HG03460 (cell line): ENCODE measurements around the gene UTS2R.

Experiments used
- ATAC-seq: cut with Tn5 transposase; IDR thresholded peaks from one replicate; pipeline ENCODE4 v1.9.1; 2021; ENCODE audit not compliant: unreplicated experiment

Gene UTS2R

DNA sequence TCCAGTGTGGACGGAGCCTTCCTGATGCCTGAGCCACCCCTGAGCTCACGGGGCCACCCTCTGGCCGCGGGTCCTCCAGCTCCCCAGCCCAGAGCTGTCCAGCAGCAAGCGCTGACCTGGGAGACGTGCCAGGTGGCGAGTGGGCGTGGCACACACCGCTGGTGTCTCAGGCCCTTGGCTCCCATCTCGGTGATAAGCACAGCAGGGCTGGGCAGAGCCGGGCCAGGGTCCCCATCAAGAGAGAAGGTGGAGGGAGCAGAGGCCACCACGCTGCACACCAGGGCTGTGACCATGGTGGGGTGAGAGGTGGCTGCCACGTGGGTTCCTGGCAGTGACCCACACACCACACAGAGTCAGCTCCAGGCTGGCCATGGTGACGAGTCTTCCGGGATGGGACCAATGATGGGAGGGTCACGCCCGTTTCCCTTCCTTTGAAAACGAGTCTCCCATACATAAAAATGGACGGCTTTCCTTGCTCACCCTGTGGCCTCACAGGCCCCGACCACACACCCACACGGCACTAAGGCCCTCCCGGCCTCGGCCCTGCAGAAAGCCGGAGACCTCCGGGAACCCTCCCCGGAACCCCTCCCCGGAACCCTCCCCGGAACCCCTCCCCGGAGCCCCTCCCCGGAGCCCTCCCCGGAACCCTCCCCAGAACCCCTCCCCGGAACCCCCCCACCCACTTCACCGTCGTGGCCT, 16.8 kb downstream of the UTS2R start:
- no peak for ATAC-seq

DNA sequence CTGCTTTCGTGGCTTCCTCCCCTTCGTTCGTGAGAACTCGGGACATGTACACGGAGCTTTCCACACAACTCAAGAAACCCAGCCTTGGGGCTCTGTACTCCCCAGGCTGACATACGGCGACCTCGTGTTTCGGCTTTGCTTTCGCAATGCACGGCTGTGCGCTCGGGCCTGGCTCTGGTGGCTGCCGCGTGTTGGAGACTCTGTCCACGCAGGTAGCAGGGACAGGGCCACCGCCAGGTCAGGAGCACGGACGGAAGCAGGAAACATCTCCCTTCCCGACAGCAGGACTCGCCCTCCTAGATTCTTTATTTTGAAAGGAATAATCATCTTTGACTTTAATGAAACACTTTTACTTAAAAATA, 17.3 kb downstream of the UTS2R start:
- ATAC-seq = no peak

DNA sequence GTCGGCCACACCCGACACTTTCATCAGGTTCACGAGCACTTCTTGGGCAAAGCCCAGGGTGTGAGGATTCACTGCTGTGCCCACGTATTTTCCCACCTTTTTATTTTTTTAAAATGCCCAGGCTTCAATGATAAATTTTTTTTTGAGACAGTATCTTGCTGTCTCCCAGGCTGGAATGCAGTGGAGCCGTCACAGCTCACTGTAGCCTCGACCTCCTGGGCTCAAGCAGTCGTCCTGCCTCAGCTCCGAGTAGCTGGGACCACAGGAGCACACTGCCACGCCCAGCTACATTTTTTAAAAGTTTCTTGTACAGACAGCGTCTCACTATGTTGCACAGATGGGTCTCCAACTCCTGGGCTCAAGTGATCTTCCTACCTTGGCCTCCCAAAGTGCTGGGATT, 17.8 kb downstream of the UTS2R start:
- ATAC-seq = no peak

DNA sequence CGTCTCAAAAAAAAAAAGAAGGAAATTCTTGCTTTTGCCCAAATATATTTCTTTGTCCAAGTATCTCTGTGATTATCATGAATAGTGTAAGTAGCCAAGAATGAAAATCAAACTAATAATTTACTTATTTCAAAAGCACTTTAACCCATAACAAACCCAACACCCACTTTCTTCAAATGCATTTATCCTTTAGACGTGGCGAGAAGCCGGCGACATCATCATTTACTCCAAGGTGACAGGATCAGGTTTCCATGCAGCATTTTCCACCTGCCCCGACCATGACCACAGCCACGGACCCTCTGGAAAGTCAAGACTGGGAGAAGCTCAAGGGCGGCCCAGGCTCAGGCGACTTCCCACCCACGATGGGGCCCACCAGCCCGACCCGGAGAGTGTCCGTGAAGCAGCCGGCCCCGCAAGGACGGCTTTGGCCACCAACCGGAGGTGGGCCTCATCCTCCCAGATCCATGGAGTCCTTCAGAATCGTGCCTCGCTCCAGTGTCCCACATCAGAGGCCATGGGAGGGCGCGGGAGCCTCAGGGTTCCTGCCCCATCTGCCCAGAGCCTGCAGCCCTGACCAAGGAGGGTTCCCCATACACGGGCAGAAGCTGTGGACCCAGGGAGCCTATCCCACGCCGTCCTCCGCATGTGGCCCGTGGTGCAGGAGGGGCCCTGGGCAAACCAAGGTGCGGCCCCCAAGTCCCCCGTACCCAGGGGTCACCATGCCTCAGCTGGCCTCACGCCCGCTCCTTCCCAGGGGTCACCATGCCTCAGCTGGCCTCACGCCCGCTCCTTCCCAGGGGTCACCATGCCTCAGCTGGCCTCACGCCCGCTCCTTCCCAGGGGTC, 18.7 kb downstream of the UTS2R start:
- ATAC-seq = no peak

DNA sequence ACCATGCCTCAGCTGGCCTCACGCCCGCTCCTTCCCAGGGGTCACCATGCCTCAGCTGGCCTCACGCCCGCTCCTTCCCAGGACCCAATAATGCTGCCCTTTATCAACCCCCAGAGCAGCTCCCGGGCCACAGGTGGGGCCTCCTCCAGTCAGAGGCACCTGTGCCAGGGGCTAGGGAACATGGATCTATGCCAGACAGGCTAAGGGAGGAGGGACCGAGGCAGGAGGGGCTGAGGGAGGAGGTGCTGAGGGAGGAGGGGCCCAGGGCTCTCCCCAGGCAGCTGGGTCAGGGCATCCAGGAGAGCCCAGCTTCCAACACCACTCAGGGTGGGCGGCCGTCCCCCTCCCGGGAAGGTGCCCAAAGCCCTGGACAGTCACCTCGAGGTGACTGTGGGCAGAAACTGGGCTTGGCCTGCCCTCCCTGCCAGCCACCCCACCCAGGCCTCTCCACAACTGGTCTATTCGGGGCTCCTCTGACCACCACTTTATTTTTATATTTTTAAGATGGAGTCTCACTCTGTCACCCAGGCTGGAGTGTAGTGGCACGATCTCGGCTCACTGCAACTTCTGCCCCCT, 19.4 kb downstream of the UTS2R start:
- ATAC-seq = no peak

DNA sequence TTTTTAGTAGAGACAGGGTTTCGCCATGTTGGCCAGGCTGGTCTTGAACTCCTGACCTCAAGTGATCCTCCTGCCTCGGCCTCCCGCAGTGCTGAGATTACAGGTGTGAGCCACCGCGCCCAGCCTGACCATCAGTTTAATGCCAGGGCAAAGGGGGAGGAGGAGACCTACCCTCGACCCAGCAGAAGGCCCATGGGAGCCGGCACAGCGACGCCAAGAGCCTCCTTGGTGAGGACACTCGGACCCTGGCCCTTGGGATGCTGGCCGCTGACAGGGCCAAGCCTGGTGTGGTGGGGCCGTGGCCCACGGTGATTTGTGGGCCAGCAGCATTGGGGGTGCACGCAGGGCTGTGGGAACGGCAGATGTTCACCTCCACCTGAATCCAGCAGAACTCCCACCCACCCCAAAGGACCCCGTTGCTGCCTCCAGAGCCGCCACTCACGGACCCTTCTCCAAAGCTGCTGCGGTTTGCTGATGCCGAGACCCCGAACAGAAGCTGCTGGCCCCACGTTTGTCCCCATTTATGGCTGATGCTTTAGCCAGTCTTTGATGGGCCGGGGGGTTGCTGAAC, 20.0 kb downstream of the UTS2R start:
- no peak for ATAC-seq

DNA sequence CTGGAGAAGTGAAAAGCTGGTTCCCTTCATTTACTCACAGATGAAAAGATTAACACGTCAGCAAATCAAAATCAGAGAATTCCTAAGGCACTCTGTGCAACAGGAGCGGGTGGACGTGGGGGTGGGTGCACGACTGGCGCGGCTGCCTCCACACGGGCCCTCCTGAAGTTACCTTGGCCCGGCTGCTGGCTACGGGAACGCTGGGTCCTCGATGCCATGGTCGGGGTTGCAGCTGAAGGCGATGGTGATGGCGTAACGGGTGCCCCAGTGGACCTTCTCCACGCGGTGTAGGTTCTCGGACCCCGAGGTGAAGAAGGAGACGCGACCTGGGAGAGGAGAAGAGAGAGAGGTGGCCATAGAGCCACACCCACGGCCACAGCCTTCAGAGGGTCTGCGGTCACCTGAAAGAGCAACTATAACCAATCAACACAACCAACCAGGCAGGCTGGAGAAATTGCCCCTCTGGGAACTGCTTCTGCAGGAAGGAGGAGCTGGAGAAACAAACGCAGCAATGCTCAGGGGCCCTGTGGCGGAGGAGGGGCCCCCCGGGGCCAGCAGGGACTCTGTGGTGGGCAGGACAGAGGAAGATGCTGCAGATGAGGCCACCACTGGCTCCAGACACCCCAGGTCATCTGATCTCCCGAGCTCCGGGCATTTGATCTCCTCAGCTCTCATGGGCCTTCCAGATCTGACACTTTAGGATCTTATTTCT, 20.8 kb downstream of the UTS2R start:
- ATAC-seq = no peak

DNA sequence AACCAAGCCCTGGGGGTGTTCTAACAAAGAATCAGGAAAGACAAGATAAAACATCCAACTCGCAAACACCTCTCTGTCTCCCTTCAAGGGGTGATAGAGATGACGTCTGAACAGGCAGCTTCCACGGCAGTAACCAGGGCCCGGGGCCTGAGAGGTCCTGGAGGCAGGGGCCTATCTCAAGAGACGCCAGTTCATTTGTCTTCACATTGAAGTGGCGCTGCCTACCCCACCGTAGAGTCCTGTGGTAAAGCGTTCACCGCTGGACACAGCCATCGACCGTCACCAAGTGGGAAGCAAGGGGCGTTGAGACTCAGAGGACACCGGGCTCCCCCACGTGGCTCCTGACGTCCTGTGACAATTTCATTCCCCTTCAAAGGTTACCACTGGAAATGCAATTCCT, 21.4 kb downstream of the UTS2R start:
- no peak for ATAC-seq

DNA sequence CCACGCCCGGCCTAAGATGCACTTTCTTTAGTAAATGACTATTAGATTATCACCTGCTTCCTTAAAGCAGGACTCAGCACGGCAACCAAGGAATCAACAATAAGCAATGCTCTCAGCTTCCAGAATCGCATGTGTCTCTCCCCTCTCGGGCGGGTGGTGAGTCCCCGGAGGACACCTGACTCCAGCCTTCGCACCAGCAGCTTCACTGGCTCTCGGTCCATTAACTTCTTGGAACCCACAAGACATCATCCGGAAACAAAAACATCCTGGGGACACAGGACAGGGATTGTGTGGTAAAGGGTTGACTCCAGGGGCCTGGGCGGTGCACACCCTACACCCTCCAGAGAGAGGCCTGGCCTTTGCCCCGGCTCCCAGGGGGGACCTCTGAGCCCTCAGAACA, 22.7 kb downstream of the UTS2R start:
- no peak for ATAC-seq

DNA sequence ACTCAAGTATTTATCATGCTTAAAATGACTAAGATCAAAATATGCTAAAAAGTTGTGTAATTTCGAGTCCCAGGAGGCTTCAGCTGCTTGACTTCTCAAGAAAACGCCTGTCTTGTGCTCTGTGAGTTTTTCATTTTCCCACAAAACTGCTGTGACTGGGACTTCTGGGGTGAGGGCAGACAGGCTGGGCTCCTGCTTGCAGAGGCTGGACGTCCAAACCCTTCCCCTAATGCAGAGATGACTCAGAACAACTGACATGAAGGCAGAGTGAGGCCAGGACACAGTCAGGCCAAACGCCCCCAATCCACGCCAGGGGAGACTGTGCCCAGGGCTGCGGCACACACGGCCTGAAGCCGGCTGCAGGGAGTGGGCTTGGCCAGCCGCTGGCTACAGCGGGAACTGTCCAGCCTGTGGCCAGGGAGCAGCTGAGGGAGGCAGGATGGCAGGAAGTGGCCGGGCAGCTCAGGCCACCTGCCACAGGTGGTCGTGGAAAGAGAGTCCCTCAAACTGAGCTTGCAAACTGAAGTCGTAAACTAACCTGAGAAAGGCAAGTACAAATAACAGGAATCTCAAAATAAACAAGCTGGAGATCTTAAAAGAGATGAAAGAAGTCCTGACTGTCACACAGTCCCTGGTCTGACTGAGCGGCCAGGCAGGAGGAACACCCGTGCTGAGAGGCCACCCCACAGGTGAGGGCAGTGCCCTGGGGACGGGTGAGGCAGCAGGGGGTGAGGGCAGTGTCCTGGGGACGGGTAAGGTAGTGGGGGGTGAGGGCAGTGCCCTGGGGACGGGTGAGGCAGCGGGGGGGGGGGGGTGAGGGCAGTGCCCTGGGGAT, 25.3 kb downstream of the UTS2R start:
- ATAC-seq = no peak

DNA sequence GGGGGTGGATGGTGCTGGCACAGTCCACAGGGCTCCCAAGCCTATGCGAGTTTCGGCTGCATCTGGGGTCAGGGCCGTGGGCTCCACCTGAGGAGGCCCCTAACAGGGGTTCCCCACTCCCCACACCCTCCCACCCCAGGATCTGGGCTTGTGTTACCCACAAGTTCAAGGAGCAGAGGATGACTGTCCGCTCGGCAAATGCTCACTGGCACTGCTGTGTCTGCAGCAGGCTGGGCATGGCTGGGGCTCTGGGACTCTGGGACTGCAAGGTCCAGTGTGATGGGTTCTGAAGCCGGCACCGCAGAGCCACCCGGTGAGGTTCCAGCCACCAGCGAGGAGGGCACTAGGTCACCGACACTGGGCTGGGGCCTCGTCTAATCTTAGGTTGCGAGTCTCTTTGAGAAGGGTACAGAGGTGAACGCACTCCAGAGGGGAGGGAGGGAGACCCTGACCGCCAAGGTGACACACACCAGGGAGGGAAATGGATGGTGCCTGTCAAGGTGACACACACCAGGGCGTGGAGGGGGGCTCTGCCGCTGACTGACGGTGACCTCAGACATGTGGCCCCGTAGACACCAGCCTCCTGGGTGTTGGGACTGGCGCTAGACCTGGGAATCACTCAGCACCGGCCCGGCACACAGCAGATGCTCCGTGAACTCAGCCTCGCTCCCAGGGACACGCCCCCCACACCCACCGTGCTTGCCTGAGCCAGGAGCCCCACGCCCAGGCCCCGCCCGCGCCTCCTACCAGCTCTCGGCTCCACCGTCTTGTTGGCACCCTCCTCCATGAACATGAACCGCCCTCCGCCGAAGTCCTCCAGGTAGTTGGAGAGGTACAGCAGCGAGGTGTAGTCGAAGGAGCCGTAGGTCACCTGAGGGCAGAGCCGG, 26.1 kb downstream of the UTS2R start:
- no peak for ATAC-seq

DNA sequence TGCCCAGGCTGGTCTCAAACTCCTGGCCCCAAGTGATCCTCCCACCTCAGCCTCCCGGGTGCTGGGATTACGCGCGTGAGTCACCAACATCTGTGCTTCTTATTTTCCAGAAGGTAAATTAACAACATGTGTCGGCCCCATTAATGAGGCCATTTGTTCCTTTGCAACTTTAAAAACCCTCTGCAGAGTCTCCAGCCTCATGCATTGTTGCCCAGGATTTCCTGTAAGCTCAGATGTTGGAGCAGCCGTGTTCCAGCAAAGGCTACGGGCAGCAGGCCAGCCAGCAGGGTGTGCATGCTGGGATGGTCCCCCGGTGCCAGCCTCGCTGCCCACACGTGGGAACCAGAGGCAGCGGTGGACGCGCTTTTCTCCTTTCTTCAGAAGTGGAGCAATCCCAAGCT, 27.5 kb downstream of the UTS2R start:
- ATAC-seq = no peak

DNA sequence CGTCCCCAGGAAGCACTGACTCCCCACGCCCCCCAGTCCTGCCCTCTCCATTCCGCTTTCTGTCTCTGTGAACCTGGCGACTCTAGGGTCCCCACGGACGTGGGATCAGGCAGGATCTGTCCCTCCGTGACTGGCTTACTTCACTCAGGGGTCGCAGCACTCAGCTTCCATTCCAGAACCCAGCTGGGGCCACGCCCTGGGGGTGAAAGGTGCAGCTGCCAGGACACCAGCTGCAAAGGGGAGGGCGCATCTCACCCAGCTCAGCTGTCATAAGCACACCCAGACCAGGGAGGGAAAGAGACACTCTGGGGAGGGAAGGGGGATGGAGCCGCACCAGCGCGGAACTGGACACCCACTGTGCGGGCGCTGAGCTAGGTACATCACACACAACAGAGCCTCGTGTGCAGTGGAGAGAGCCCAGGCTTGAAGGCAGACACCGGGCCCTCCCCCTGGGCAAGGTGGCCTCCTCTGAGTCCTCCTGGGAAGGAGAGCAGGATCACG, 28.1 kb downstream of the UTS2R start:
- ATAC-seq = no peak

DNA sequence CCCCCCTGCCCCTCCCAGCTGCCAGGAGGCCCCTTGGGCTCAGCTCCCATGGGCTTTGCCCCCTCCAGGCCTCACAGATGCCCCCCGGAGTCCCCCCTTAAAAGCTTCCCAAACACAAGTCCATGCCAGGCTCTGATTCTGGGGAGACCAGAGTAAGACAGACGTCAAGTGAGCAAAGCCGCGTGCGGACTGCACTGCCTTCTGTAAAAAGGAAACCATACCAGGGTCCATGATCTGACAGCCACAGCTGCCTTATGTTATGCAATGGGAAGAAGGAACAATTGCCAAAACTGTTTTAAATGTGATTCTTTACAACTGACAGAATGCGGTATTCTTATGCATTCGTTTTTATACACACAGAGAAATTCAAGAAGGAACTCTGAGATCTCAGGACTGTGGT, 28.6 kb downstream of the UTS2R start:
- ATAC-seq = no peak

DNA sequence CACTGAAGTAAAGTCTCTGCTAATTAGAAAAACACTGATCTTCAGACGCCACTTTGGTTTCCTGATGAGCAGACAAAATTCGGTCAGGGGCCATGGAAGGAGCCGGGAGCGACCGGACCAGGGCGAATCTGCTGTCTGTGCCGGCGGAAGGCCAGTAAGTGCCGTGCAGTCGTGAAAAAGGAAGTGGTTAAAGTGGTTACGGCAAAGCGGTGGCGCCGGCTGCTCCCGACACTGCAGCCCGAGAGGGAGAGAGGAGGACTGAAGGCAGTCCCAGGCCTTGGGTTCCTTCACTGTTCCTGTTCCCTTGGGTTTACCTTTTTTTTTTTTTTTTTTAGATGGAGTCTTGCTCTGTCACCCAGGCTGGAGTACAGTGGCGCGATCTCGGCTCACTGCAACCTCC, 29.3 kb downstream of the UTS2R start:
- no peak for ATAC-seq

DNA sequence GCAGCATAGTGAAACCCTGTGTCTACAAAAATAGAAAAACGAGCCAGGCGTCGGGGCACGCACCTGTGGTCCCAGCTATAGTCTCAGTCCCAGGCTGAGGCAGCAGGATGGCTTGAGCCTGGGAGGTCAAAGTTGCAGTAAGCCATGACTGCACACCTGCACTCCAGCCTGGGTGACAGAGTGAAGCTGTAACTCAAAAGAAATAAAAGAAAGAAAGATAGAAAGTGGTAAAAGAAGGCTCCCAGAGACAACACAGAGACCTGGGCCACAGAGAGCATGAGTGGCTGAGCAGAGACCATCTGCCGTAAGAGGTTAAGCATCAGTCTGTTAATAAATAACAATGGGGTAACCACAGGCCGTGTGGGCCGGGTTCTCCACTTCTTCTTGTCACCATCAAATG, 31.3 kb downstream of the UTS2R start:
- peak; percentile 80 for ATAC-seq

DNA sequence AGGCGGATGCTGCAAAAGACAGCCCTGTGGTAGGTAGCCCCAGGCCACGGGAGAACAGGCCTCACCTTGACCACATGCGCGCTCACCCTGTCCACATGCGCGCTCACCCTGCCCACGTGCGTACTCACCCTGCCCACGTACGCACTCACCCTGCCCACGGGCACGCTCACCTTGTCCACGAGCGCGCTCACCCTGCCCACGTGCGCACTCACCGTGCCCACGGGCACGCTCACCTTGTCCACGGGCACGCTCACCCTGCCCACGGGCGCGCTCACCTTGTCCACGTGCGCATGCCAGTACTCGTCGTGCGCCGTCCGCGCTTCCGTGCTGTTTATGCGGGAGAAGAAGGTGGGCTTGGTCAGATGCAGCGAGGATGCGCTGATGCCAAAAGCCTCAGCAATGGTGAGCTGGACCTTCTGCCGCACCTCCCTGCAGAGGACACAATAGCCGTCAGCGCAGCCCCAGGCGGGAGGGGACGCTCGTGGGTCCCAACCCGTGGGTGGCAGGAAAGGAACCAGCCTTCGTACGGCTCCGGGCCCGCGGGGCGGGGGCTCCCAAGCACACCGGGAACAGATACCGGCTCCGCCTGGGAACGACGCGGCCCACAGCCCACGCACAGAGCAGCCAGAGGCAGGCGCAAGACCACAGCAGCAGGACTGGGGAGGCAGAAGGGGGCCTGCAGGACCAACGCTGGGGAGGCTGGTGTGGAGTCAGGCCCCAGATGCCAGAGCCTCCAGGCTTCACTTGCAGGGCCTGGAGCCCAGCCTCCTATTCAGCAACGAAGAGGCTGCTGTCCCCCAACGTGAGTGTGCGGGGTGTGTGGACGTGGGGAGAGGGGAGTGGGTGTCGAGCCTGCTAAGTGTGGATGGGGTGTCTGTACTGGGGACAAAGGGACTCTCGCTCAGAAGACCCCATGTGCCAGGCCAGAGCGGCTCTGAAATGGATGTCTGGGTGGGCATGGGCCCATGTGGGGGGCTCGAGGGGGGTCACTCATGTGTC, 32.4 kb downstream of the UTS2R start:
- ATAC-seq = no peak

DNA sequence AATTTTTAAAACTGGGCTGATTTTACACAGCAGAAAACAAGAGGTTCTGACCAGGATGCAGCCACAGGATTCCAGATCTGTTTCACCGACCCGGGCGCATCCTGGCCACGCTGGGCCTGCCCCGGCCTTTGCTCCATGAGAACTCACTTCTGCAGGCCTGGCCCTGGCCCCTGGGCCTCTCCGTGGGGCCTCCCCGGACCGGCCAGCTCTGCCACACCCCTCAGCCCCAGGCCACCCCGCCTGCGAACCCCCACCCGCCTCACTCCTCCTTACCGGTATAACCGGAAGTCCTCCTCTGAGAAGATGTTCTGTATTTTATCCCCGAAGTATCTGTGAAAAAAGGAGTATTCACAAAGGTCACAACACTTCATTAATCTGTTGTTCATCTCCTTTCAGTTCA, 33.5 kb downstream of the UTS2R start:
- no peak for ATAC-seq
